HG03097 (cell line): ENCODE results near the gene PHPT1.
"Not testable (repeated sequence)": the region's sequence is repeated elsewhere in the genome, so short reads cannot be mapped to it uniquely, and the experiment has no call there.

Experiments used
- ATAC-seq: cut with Tn5 transposase; IDR thresholded peaks from one replicate; pipeline ENCODE4 v1.9.1; 2021; ENCODE audit not compliant: unreplicated experiment, low FRiP score

Gene PHPT1

GRCh38 chr9:136857581-136858412 lies 8.6 kb downstream of the PHPT1 start:
- no peak for ATAC-seq

- no peak for ATAC-seq
Measured at GRCh38 chr9:136858452-136858843, 9.2 kb downstream of the PHPT1 start.

GRCh38 chr9:136858844-136859757 lies 9.9 kb downstream of the PHPT1 start:
- no peak for ATAC-seq

GRCh38 chr9:136860529-136860928 lies 11.3 kb downstream of the PHPT1 start:
- ATAC-seq: no peak

GRCh38 chr9:136860933-136861873 lies 12.0 kb downstream of the PHPT1 start:
- no peak for ATAC-seq

- ATAC-seq: no peak
Measured at GRCh38 chr9:136861874-136862457, 12.8 kb downstream of the PHPT1 start.

GRCh38 chr9:136862849-136863622 lies 13.8 kb downstream of the PHPT1 start:
- ATAC-seq: no peak

- no peak for ATAC-seq
Measured at GRCh38 chr9:136863623-136864273, 14.5 kb downstream of the PHPT1 start.

GRCh38 chr9:136865041-136865767 lies 16.0 kb downstream of the PHPT1 start:
- no peak for ATAC-seq

- ATAC-seq: no peak
Measured at GRCh38 chr9:136865768-136866103, 16.5 kb downstream of the PHPT1 start.

- ATAC-seq: not testable (repeated sequence)
Measured at GRCh38 chr9:136866898-136867421, 17.8 kb downstream of the PHPT1 start.

GRCh38 chr9:136867480-136867879 lies 18.3 kb downstream of the PHPT1 start:
- no peak for ATAC-seq

GRCh38 chr9:136867917-136868316 lies 18.7 kb downstream of the PHPT1 start:
- no peak for ATAC-seq

- no peak for ATAC-seq
Measured at GRCh38 chr9:136868644-136869043, 19.4 kb downstream of the PHPT1 start.

- not testable (repeated sequence) for ATAC-seq
Measured at GRCh38 chr9:136869611-136870010, 20.4 kb downstream of the PHPT1 start.

- no peak for ATAC-seq
Measured at GRCh38 chr9:136875155-136875554, 25.9 kb downstream of the PHPT1 start.

GRCh38 chr9:136876476-136876875 lies 27.3 kb downstream of the PHPT1 start:
- ATAC-seq: no peak

GRCh38 chr9:136880651-136881050 lies 31.4 kb downstream of the PHPT1 start:
- no peak for ATAC-seq
